A549 (cell line): ENCODE measurements around the gene XK. TPM values are rescaled to one million over a fixed set of nuclear protein-coding genes. Genes with fewer than 3 reads are reported as not detected.

Experiments used
- ATAC-seq, 2 experiments: fragments of 200-7000 bp in 1 of 2; fragments of >200 bp in 1 of 2; cut with Nextera tagmentation in 1 of 2; cut with Tn5 transposase in 1 of 2; 3 replicates each; pipeline versions ENCODE4 v1.8.0 to v1.9.1; 2018 to 2020; ENCODE audit warnings: mild to moderate bottlenecking in 1 of 2, moderate library complexity in 1 of 2
- CTCF ChIA-PET: fragments of 300-600 bp; sonication (Branson Sonifier 250); formaldehyde crosslinking; extraction: SDS; loops from one replicate; lab custom pipeline; 2021; ENCODE audit warnings: antibody characterized with exemption, inconsistent platforms; lab: Yijun Ruan, JAX
- POLR2A ChIA-PET: fragments of 350-600 bp; formaldehyde crosslinking; extraction: SDS; loops from one replicate; lab custom pipeline; 2021; ENCODE audit warnings: antibody characterized with exemption, inconsistent platforms; lab: Yijun Ruan, JAX
- DNase-seq, 2 experiments: peaks; one replicate each; pipeline versions ENCODE4 v3.0.0 to v3.0.0-alpha.2; 2011 to 2016; ENCODE audit warnings: low read depth in 1 of 2, low spot score in 1 of 2
- FAIRE-seq: peaks from 2 replicates; lab custom pipeline; 2011; peaks lifted over from hg19 to GRCh38; lab: Jason Lieb, UNC
- H3K27ac ChIP-seq, 2 experiments: fragments of >200 bp; sonication (Bioruptor Twin); formaldehyde crosslinking; 3 replicates each; pipeline ENCODE4 v1.5.1; 2016 to 2017
- H3K4me1 ChIP-seq: fragments of >200 bp; sonication (Bioruptor Twin); formaldehyde crosslinking; 3 replicates; pipeline ENCODE4 v1.6.1; 2016
- H3K4me2 ChIP-seq: fragments of >200 bp; sonication (Bioruptor Twin); formaldehyde crosslinking; 3 replicates; pipeline ENCODE4 v1.6.1; 2016
- H3K4me3 ChIP-seq: fragments of >200 bp; sonication (Bioruptor Twin); formaldehyde crosslinking; 3 replicates; pipeline ENCODE4 v1.5.1; 2016
- H3K9me3 ChIP-seq: fragments of >200 bp; sonication (Bioruptor Twin); formaldehyde crosslinking; 3 replicates; pipeline ENCODE4 v1.6.1; 2016
- EHF ChIP-seq: fragments of 250-450 bp; sonication (Bioruptor Pico); IDR thresholded peaks from 2 replicates; pipeline ENCODE4 v1.5.0; 2020; ENCODE audit warnings: mild to moderate bottlenecking
- EP300 ChIP-seq, 2 experiments: fragments of >200 bp; sonication (Bioruptor Twin); formaldehyde crosslinking; IDR thresholded peaks; 2 replicates in 1 of 2; 3 replicates in 1 of 2; pipeline ENCODE4 v1.6.1; 2016 to 2017
- FOSB ChIP-seq: fragments of 250-450 bp; sonication (Bioruptor Pico); IDR thresholded peaks from 2 replicates; pipeline ENCODE4 v1.5.0; 2020; ENCODE audit warnings: mild to moderate bottlenecking, moderate library complexity
- GATA3 ChIP-seq: IDR thresholded peaks from 2 replicates; pipeline ENCODE4 v1.6.1; 2012; ENCODE audit warnings: borderline replicate concordance
- HEYL ChIP-seq: fragments of 250-450 bp; sonication (Bioruptor Pico); IDR thresholded peaks from 2 replicates; pipeline ENCODE4 v1.8.0; 2021; ENCODE audit warnings: mild to moderate bottlenecking, moderate library complexity
- HOXA7 ChIP-seq: fragments of 250-450 bp; sonication (Bioruptor Pico); IDR thresholded peaks from 2 replicates; pipeline ENCODE4 v1.5.0; 2020; ENCODE audit warnings: mild to moderate bottlenecking, moderate library complexity
- HOXB13 ChIP-seq: fragments of 250-450 bp; sonication (Bioruptor Pico); IDR thresholded peaks from 2 replicates; pipeline ENCODE4 v1.5.0; 2020; ENCODE audit warnings: low read depth, mild to moderate bottlenecking, moderate library complexity
- JUNB ChIP-seq: fragments of >200 bp; sonication (Bioruptor Twin); formaldehyde crosslinking; IDR thresholded peaks from 2 replicates; pipeline ENCODE4 v1.6.1; 2016
- KDM1A ChIP-seq: fragments of 200-600 bp; sonication (generic); IDR thresholded peaks from 2 replicates; pipeline ENCODE4 v1.6.1; 2016; ENCODE audit warnings: low read depth, mild to moderate bottlenecking
- MAFK ChIP-seq: fragments of 450-650 bp; IDR thresholded peaks from 2 replicates; pipeline ENCODE4 v1.6.1; 2014; ENCODE audit not compliant: partially characterized antibody
- MAZ ChIP-seq: fragments of 150-350 bp; IDR thresholded peaks from 2 replicates; pipeline ENCODE4 v1.6.1; 2014; ENCODE audit warnings: antibody characterized with exemption, low read depth, low read length, borderline replicate concordance
- NFE2L2 ChIP-seq: fragments of 150-350 bp; conservative IDR thresholded peaks from 2 replicates; pipeline ENCODE4 v1.6.1; 2014; ENCODE audit warnings: low read length
- PHF8 ChIP-seq: fragments of 200-600 bp; sonication (generic); IDR thresholded peaks from 2 replicates; pipeline ENCODE4 v1.6.1; 2016; ENCODE audit warnings: low read depth, mild to moderate bottlenecking, antibody characterized with exemption, moderate library complexity, borderline replicate concordance
- POLR2A ChIP-seq: IDR thresholded peaks from 2 replicates; pipeline ENCODE4 v1.6.1; 2012; ENCODE audit warnings: mild to moderate bottlenecking, low read length
- POLR2AphosphoS2 ChIP-seq: conservative IDR thresholded peaks from 2 replicates; pipeline ENCODE4 v1.6.1; 2012; ENCODE audit warnings: low read length, improper control_type of control experiment, inconsistent platforms
- SMC3 ChIP-seq: fragments of >200 bp; sonication (Bioruptor Twin); formaldehyde crosslinking; IDR thresholded peaks from 3 replicates; pipeline ENCODE4 v1.6.1; 2018; ENCODE audit warnings: inconsistent platforms
- TP53 ChIP-seq: fragments of 250-450 bp; sonication (Bioruptor Pico); IDR thresholded peaks from 2 replicates; pipeline ENCODE4 v1.5.0; 2021; ENCODE audit warnings: mild to moderate bottlenecking, moderate library complexity
- WGBS: methylation state at CpG from one replicate; pipeline ENCODE4 v1.1.6; 2017; ENCODE audit errors: missing lambda C conversion rate; 5-methylcytosine and 5-hydroxymethylcytosine counted together
- polyA plus RNA-seq, 4 experiments: library from polyadenylated mRNA; depleted of rRNA in 3 of 4; stranded (reverse); fragments of >200 nt; fragmentation: RNase III in 1 of 4; extraction: RNeasy Plus Mini Kit Qiagen cat#74134 plus additional on column Dnase treatment in 1 of 4; gene quantifications; 2 replicates in 3 of 4; 3 replicates in 1 of 4; pipeline ENCODE4 v1.2.3, GENCODE V29; 2011 to 2017
- TF ChIP-seq, protein P1 (sequence below): fragments of >200 bp; sonication (Bioruptor Twin); formaldehyde crosslinking; IDR thresholded peaks from 3 replicates; pipeline ENCODE4 v1.6.1; 2016
- TF ChIP-seq, protein P2 (sequence below): IDR thresholded peaks from 2 replicates; pipeline ENCODE4 v1.6.1; 2012
- TF ChIP-seq, protein P3 (sequence below): fragments of >200 bp; sonication (Bioruptor Twin); formaldehyde crosslinking; IDR thresholded peaks from 2 replicates; pipeline ENCODE4 v1.6.1; 2016
- TF ChIP-seq, protein P4 (sequence below): fragments of 200-600 bp; sonication (generic); IDR thresholded peaks from 2 replicates; pipeline ENCODE4 v1.6.1; 2016; ENCODE audit warnings: antibody characterized with exemption, mild to moderate bottlenecking, moderate library complexity

The XK gene
- polyA plus RNA-seq, 2 of the 4 experiments (the other 2 are of a cell fraction), result 0.34 to 1.2 TPM

DNA sequence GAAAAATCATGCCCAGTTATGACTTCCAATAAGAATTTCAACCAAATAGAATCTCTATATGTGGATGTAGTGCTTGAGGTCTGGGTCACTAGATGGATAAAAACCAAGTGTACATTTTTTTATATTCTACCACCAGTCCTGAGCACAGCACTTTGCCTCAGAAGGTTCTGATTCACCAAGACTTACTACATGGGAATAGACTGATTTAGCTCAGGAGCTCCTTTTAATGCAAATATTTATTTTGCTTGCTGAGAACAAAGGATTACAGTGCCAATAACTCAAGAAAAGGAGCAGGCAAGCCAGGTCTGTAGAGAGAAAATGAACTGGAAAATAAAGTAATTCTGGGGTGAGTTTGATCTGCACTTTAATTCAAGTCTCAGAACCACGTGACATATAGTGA lies 6.4 kb upstream of the XK start:
- no peak overlapping the region for H3K4me2 ChIP-seq
- DNase-seq (no peak), FAIRE-seq (peak; percentile 43), ATAC-seq (no peak)
- 50% methylated on average over 1 of the region's 1 CpG for WGBS
- TF ChIP-seq FOSB (CRISPR knock-in tag) (no peak), PHF8 (no peak), GATA3 (no peak), HOXB13 (CRISPR knock-in tag) (no peak), EP300 (IDR thresholded peaks at IDR 0.05) (no peak), SMC3 (no peak), KDM1A (no peak), HEYL (no peak), MAFK (no peak), NFE2L2 (no peak)
- TF ChIP-seq, protein P1, sequence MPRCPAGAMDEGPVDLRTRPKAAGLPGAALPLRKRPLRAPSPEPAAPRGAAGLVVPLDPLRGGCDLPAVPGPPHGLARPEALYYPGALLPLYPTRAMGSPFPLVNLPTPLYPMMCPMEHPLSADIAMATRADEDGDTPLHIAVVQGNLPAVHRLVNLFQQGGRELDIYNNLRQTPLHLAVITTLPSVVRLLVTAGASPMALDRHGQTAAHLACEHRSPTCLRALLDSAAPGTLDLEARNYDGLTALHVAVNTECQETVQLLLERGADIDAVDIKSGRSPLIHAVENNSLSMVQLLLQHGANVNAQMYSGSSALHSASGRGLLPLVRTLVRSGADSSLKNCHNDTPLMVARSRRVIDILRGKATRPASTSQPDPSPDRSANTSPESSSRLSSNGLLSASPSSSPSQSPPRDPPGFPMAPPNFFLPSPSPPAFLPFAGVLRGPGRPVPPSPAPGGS, result no peak
- TF ChIP-seq, protein P2, sequence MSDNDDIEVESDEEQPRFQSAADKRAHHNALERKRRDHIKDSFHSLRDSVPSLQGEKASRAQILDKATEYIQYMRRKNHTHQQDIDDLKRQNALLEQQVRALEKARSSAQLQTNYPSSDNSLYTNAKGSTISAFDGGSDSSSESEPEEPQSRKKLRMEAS, result no peak
- TF ChIP-seq, protein P3, sequence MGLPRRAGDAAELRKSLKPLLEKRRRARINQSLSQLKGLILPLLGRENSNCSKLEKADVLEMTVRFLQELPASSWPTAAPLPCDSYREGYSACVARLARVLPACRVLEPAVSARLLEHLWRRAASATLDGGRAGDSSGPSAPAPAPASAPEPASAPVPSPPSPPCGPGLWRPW, result no peak
- H3K9me3 ChIP-seq, result no peaks in the 10 kb centered on the region
- no peak overlapping the region for H3K27ac ChIP-seq
- CTCF ChIA-PET, result no interaction called here
- POLR2A ChIA-PET, result no interaction called here
- H3K4me3 ChIP-seq, result no peak overlapping the region
- no peaks in the 10 kb centered on the region for H3K4me1 ChIP-seq

DNA sequence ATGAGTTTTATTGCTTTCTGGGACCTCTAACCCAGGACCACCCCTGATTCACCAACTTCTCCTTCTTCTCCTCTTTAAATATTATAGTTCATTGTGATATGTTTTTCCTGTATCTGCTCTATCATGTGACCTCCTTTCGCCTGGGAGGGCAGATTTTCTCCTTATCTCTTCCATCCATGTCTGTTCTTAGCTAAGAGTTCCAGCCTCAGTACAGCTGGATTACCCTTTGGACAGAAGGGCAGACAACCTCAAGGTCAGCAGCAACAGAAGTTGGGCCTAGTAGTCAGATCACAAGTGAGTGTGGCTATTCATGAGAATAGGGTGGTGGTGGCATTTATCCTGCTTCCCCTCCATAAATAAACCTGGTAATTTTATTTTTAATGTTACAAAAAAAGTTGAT lies 5.7 kb upstream of the XK start:
- WGBS, result 38% methylated on average over 1 of the region's 1 CpG
- TF ChIP-seq MAFK, result no peak
- TF ChIP-seq, protein P4, sequence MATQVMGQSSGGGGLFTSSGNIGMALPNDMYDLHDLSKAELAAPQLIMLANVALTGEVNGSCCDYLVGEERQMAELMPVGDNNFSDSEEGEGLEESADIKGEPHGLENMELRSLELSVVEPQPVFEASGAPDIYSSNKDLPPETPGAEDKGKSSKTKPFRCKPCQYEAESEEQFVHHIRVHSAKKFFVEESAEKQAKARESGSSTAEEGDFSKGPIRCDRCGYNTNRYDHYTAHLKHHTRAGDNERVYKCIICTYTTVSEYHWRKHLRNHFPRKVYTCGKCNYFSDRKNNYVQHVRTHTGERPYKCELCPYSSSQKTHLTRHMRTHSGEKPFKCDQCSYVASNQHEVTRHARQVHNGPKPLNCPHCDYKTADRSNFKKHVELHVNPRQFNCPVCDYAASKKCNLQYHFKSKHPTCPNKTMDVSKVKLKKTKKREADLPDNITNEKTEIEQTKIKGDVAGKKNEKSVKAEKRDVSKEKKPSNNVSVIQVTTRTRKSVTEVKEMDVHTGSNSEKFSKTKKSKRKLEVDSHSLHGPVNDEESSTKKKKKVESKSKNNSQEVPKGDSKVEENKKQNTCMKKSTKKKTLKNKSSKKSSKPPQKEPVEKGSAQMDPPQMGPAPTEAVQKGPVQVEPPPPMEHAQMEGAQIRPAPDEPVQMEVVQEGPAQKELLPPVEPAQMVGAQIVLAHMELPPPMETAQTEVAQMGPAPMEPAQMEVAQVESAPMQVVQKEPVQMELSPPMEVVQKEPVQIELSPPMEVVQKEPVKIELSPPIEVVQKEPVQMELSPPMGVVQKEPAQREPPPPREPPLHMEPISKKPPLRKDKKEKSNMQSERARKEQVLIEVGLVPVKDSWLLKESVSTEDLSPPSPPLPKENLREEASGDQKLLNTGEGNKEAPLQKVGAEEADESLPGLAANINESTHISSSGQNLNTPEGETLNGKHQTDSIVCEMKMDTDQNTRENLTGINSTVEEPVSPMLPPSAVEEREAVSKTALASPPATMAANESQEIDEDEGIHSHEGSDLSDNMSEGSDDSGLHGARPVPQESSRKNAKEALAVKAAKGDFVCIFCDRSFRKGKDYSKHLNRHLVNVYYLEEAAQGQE, result no peak
- TF ChIP-seq HOXA7 (CRISPR knock-in tag), result no peak
- no peak for TF ChIP-seq MAZ
- TF ChIP-seq POLR2AphosphoS2, result no peak
- no peak for TF ChIP-seq EHF
- TF ChIP-seq JUNB, result no peak
- no peak for TF ChIP-seq POLR2A
- TF ChIP-seq, protein P1, result no peak
- no peak for TF ChIP-seq TP53 (CRISPR knock-in tag)
- no peak for DNase-seq
- ATAC-seq, result no peak
- FAIRE-seq, result no peak
- POLR2A ChIA-PET, result no interaction called here
- H3K27ac ChIP-seq, result no peak overlapping the region
- CTCF ChIA-PET, result interaction anchor here (1.1 kb wide), 1 partner anchor 22 kb away, joined by 3 read pairs; no protein-coding TSS in a partner anchor
- H3K4me3 ChIP-seq, result no peak overlapping the region
- H3K4me1 ChIP-seq, result peaks cover 4% of the 10 kb centered on the region
- no peak overlapping the region for H3K4me2 ChIP-seq
- no peaks in the 10 kb centered on the region for H3K9me3 ChIP-seq
